ENCODE measurements around the gene TBL3.

Gene TBL3

GRCh38 chr16:1965396-1966001, 6.4 kb upstream of the TBL3 start:
- DNase-seq: no peak

- no peak for DNase-seq
Measured at GRCh38 chr16:1966460-1966859, 5.4 kb upstream of the TBL3 start, which contains the start of gene RNF151. RNF151 (plus strand) TSS chr16:1966856; CDS start chr16:1966882, 26 bp downstream.

- no peak for DNase-seq
Measured at GRCh38 chr16:1968146-1968953, 3.5 kb upstream of the TBL3 start.

GRCh38 chr16:1972490-1972877, 631 bp downstream of the TBL3 start:
- no peak for DNase-seq

GRCh38 chr16:1973461-1974156, 1.8 kb downstream of the TBL3 start:
- no peak for DNase-seq

GRCh38 chr16:1974157-1975070, 2.6 kb downstream of the TBL3 start:
- no peak for DNase-seq

- DNase-seq: no peak
Measured at GRCh38 chr16:1975432-1976215, 3.8 kb downstream of the TBL3 start.

- DNase-seq: no peak
Measured at GRCh38 chr16:1976216-1976520, 4.3 kb downstream of the TBL3 start.

GRCh38 chr16:1976951-1977874, 5.4 kb downstream of the TBL3 start:
- DNase-seq: no peak

- no peak for DNase-seq
Measured at GRCh38 chr16:1977875-1978268, 6.0 kb downstream of the TBL3 start.

GRCh38 chr16:1978476-1979120, 6.7 kb downstream of the TBL3 start:
- no peak for DNase-seq

- DNase-seq: peak; percentile 57 to 60
Measured at GRCh38 chr16:1979271-1980029, 7.6 kb downstream of the TBL3 start.

- no peak for DNase-seq
Measured at GRCh38 chr16:1980030-1980769, 8.3 kb downstream of the TBL3 start.

GRCh38 chr16:1980770-1981087, 8.9 kb downstream of the TBL3 start:
- no peak for DNase-seq

GRCh38 chr16:1981398-1981836, 9.6 kb downstream of the TBL3 start, which contains the start of gene NOXO1:
NOXO1 (minus strand) TSS chr16:1981469; CDS start chr16:1981179, 290 bp downstream.
- no peak for DNase-seq

GRCh38 chr16:1982013-1982433, 10.2 kb downstream of the TBL3 start:
- DNase-seq: no peak

- DNase-seq: no peak
Measured at GRCh38 chr16:1982991-1983543, 11.2 kb downstream of the TBL3 start.

- DNase-seq: peak; percentile 94 to 95
Measured at GRCh38 chr16:1983544-1984346, 11.9 kb downstream of the TBL3 start, which contains the start of gene GFER. GFER (plus strand) TSS chr16:1984193; CDS start chr16:1984219, 26 bp downstream.
